ENCODE results near the gene RGPD6.
"Not testable (repeated sequence)": the region's sequence is repeated elsewhere in the genome, so short reads cannot be mapped to it uniquely, and the experiment has no call there.

The RGPD6 gene

GRCh38 chr2:110576763-110577416, at the start of gene RGPD6:
Gene RGPD6 (minus strand): TSS chr2:110577222. CDS start chr2:110577024, 198 bp downstream.
- DNase-seq: not testable (repeated sequence)

- not testable (repeated sequence) for DNase-seq
These were observed 42.4 kb upstream of the RGPD6 start for GRCh38 chr2:110619326-110619939.

- not testable (repeated sequence) for DNase-seq
These were observed 36.9 kb upstream of the RGPD6 start for GRCh38 chr2:110613927-110614326.

- not testable (repeated sequence) for DNase-seq
These were observed 33.7 kb upstream of the RGPD6 start for GRCh38 chr2:110610613-110611250.

- DNase-seq: not testable (repeated sequence)
These were observed 33.0 kb upstream of the RGPD6 start for GRCh38 chr2:110609843-110610612.

- not testable (repeated sequence) for DNase-seq
These were observed 31.9 kb upstream of the RGPD6 start for GRCh38 chr2:110608788-110609502.

- not testable (repeated sequence) for DNase-seq
These were observed 28.0 kb upstream of the RGPD6 start for GRCh38 chr2:110605057-110605456.

- DNase-seq: not testable (repeated sequence)
These were observed 27.0 kb upstream of the RGPD6 start for GRCh38 chr2:110603917-110604591.

GRCh38 chr2:110602139-110602538, 25.1 kb upstream of the RGPD6 start:
- DNase-seq: not testable (repeated sequence)

- not testable (repeated sequence) for DNase-seq
These were observed 15.0 kb upstream of the RGPD6 start for GRCh38 chr2:110591973-110592372.

GRCh38 chr2:110589677-110590330, 12.8 kb upstream of the RGPD6 start:
- DNase-seq: not testable (repeated sequence)

GRCh38 chr2:110588520-110588919, 11.5 kb upstream of the RGPD6 start:
- DNase-seq: not testable (repeated sequence)

- DNase-seq: not testable (repeated sequence)
These were observed 2.4 kb upstream of the RGPD6 start for GRCh38 chr2:110579216-110579965.

GRCh38 chr2:110578429-110578828, 1.4 kb upstream of the RGPD6 start:
- DNase-seq: not testable (repeated sequence)

- DNase-seq: not testable (repeated sequence)
These were observed 77.2 kb downstream of the RGPD6 start for GRCh38 chr2:110499755-110500377.

- not testable (repeated sequence) for DNase-seq
These were observed 81.0 kb downstream of the RGPD6 start for GRCh38 chr2:110496027-110496426.

- not testable (repeated sequence) for DNase-seq
These were observed 82.5 kb downstream of the RGPD6 start for GRCh38 chr2:110494488-110494887.

- DNase-seq: not testable (repeated sequence)
These were observed 88.0 kb downstream of the RGPD6 start for GRCh38 chr2:110488991-110489390.

- not testable (repeated sequence) for DNase-seq
These were observed 94.3 kb downstream of the RGPD6 start for GRCh38 chr2:110482697-110483096.

GRCh38 chr2:110481200-110481599, 95.8 kb downstream of the RGPD6 start:
- DNase-seq: not testable (repeated sequence)
